Prostate gland (tissue), 2 donors: ENCODE data around the gene LLPH.
"Not testable (repeated sequence)": the region's sequence is repeated elsewhere in the genome, so short reads cannot be mapped to it uniquely, and the experiment has no call there.

ENCODE experiments used
- CTCF ChIP-seq, 4 experiments: fragments of 200-600 bp in 2 of 4; fragments of 450-650 bp in 2 of 4; sonication (generic) in 2 of 4; IDR thresholded peaks; 1 replicate in 3 of 4; 2 replicates in 1 of 4; pipeline ENCODE4 v1.5.1; 2016 to 2019; ENCODE audit warnings: antibody characterized with exemption in 4 of 4, mild to moderate bottlenecking in 2 of 4, moderate library complexity in 2 of 4
- POLR2A ChIP-seq: fragments of 450-650 bp; IDR thresholded peaks from one replicate; pipeline ENCODE4 v1.6.1; 2016; ENCODE audit warnings: antibody characterized with exemption, mild to moderate bottlenecking

DNA sequence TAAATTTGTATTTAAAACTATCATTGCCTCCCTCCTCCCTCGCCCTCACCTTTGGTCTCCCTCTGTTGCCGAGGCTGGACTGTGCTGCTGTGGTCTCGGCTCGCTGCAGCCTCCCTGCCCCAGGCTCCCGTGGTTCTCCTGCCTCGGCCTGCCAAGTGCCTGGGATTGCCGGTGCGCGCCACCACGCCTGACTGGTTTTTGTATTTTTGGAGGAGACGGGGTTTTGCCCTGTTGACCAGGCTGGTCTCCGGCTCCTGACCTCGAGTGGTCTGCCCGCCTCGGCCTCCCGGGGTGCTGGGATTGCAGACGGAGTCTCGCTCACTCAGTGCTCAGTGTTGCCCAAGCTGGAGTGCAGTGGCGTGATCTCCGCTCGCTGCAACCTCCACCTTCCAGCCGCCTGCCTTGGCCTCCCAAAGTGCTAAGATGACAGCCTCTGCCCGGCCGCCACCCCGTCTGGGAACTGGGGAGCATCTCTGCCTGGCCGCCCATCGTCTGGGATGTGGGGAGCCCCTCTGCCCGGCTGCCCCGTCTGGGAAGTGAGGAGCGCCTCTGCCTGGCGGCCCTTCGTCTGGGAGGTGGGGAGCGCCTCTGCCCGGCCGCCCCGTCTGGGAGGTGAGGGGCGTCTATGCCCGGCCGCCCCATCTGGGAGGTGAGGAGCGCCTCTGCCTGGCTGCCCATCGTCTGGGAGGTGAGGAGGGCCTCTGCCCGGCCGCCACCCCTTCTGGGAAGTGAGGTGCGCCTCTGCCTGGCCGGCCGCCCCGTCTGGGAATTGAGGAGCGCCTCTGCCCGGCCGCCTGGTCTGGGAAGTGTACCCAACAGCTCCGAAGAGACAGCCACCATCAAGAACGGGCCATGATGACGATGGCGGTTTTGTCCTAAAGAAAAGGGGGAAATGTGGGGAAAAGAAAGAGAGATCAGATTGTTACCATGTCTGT lies 44.1 kb upstream of the LLPH start:
- not testable (repeated sequence) for TF ChIP-seq POLR2A; CTCF (IDR thresholded peaks at IDR 0.05)
